Ovary (tissue), 9 donors: ENCODE measurements around the gene EPS8. TPM values are rescaled to one million over a fixed set of nuclear protein-coding genes. Genes with fewer than 3 reads are reported as not detected.

Source experiments
- DNase-seq, 5 donors: peaks; one replicate each; pipeline ENCODE4 v3.0.0-alpha.2; 2019 to 2020
- H3K27ac ChIP-seq, 2 donors: fragments of 200-600 bp; one replicate each; pipeline versions ENCODE4 v1.5.1 to v1.8.0; 2019 to 2022
- H3K27me3 ChIP-seq: fragments of 200-600 bp; one replicate; pipeline ENCODE4 v1.8.0; 2022
- H3K36me3 ChIP-seq: fragments of 200-600 bp; sonication (generic); one replicate; pipeline ENCODE4 v1.5.1; 2019
- H3K4me1 ChIP-seq: one replicate; pipeline ENCODE4 v1.8.1; 2013; ENCODE audit warnings: mild to moderate bottlenecking, moderate library complexity; ENCODE audit not compliant: insufficient read depth
- H3K4me3 ChIP-seq: fragments of 200-600 bp; sonication (generic); one replicate; pipeline ENCODE4 v1.5.1; 2017
- H3K9me3 ChIP-seq, 2 donors: fragments of 200-600 bp in 1 of 2; sonication (generic) in 1 of 2; one replicate each; pipeline versions ENCODE4 v1.5.1 to v1.8.1; 2013 to 2019; ENCODE audit warnings: mild to moderate bottlenecking in 1 of 2, moderate library complexity in 1 of 2
- CTCF ChIP-seq, 3 donors: fragments of 450-650 bp in 2 of 3; fragments of 200-600 bp in 1 of 3; IDR thresholded peaks; one replicate each; pipeline versions ENCODE4 v1.5.1 to v1.8.0; 2016 to 2022; ENCODE audit warnings: antibody characterized with exemption in 3 of 3, mild to moderate bottlenecking in 1 of 3
- EP300 ChIP-seq: sonication (generic); formaldehyde crosslinking; IDR thresholded peaks from one replicate; pipeline ENCODE4 v1.6.1; 2017; ENCODE audit warnings: antibody characterized with exemption
- POLR2A ChIP-seq: fragments of 450-650 bp; IDR thresholded peaks from one replicate; pipeline ENCODE4 v1.6.1; 2017; ENCODE audit warnings: antibody characterized with exemption, mild to moderate bottlenecking, moderate library complexity
- WGBS, 3 donors: extraction: QIAGEN DNeasy Blood & Tissue Kit in 1 of 3; methylation state at CpG; one replicate each; pipeline versions ENCODE4 v1.1.5 to v1.1.7; 2013 to 2017; 5-methylcytosine and 5-hydroxymethylcytosine counted together
- intact Hi-C, 4 donors: fragments of 100-400 bp; cut with DNase I; formaldehyde crosslinking; loops; one replicate each; pipeline versions ENCODE4 v1.11.0 to v1.15.1; 2022 to 2023
- polyA plus RNA-seq, 2 donors: library from polyadenylated mRNA; stranded (reverse); fragments of 200-250 nt in 1 of 2; fragments of 350-450 nt in 1 of 2; fragmentation: Illumina TruSeq in 1 of 2; extraction: RNeasy Lipid Tissue Mini Kit (QIAGEN cat#74804) in 1 of 2; gene quantifications; one replicate each; pipeline ENCODE4 v1.2.3, GENCODE V29; 2013 to 2014
- small RNA-seq: library from RNA; depleted of rRNA; stranded (forward); fragments of <200 nt; gene quantifications from one replicate; pipeline ENCODE3, GENCODE V24; 2016
- total RNA-seq, 7 donors: library from RNA; depleted of rRNA in 2 of 7; stranded (reverse); fragments of >200 nt in 2 of 7; fragmentation: NEBNext Ultra II Directional in 3 of 7; extraction: Animal tissue kit (Norgen Biotek cat#: 25700) in 3 of 7; gene quantifications; one replicate each; pipeline versions ENCODE4 v1.1.0 to v1.2.4, GENCODE V29; 2016 to 2023
- donor health status: DM: no; HTN: no; CAD: no; lungs with moderate emphysema.
- donor health status: DM: no; HTN: no; CAD: no.
- donor health status: Bipolar disorder and iron deficiency.
- donor health status: DM: yes; HTN: yes; CAD: no.
- donor health status: DM: no; HTN: no; CAD: no.
- donor health status: DM: yes; HTN: yes; CAD: no.

Gene EPS8
- total and polyA plus RNA-seq, 9 donors, result 56.2 to 94.9 (median 77.4) TPM

- Histone ChIP-seq H3K9me3 (no peaks in the 10 kb centered on the region), H3K36me3 (no peaks in the 10 kb centered on the region), H3K27me3 (no peaks in the 10 kb centered on the region), H3K4me3 (no peak overlapping the region), H3K4me1 (no peaks in the 10 kb centered on the region), H3K27ac (no peak overlapping the region)
- intact Hi-C loops, result loop anchor here (5.0 to 10.0 kb wide), 3 partner anchors 43 to 306 kb away; no protein-coding TSS in a partner anchor
- no peak for DNase-seq
- TF ChIP-seq EP300 (no peak), CTCF (IDR thresholded peaks at IDR 0.05) (no peak), POLR2A (no peak)
- WGBS, 3 donors, result 89 to 94% (median 92%) methylated on average over 1 of the region's 1 CpG
These were observed 208.8 kb downstream of the EPS8 start for GRCh38 chr12:15580431-15580830.

GRCh38 chr12:15575671-15576541 is 213.3 kb downstream of the EPS8 start:
- H3K4me3 ChIP-seq, result no peak overlapping the region
- H3K27ac ChIP-seq, result no peak overlapping the region
- TF ChIP-seq POLR2A (no peak), CTCF (IDR thresholded peaks at IDR 0.05) (no peak)
- intact Hi-C loops, result no loop called here
- no peaks in the 10 kb centered on the region for H3K36me3 ChIP-seq
- H3K27me3 ChIP-seq, result no peaks in the 10 kb centered on the region
- no peaks in the 10 kb centered on the region for H3K9me3 ChIP-seq
- H3K4me1 ChIP-seq, result no peaks in the 10 kb centered on the region
- WGBS, 3 donors, result 63 to 71% (median 67%) methylated on average over 3 of the region's 3 CpGs
- DNase-seq, result no peak

GRCh38 chr12:15574353-15574752 is 214.8 kb downstream of the EPS8 start:
- intact Hi-C loops, result no loop called here
- 91 to 98% (median 98%) methylated on average over 1 of the region's 1 CpG for WGBS, 3 donors
- no peak for TF ChIP-seq CTCF (IDR thresholded peaks at IDR 0.05)
- TF ChIP-seq POLR2A, result no peak
- TF ChIP-seq EP300, result no peak

More at GRCh38 chr12:15574353-15574752, 214.8 kb downstream of the EPS8 start:
- Histone ChIP-seq H3K27ac (no peak overlapping the region), H3K9me3 (no peaks in the 10 kb centered on the region), H3K4me1 (no peaks in the 10 kb centered on the region), H3K4me3 (no peak overlapping the region), H3K36me3 (no peaks in the 10 kb centered on the region), H3K27me3 (no peaks in the 10 kb centered on the region)
- no peak for DNase-seq

Small RNAs within 50 kb of the gene (small RNA-seq; reads per million reads assigned to genes)
- not detected for gene RNU6-251P

Other genes with a start within 250 kb of the EPS8 start
- 10 to 100 TPM; 31.7 to 87.6 (median 81.2) TPM for gene STRAP, start 93.0 kb upstream of the EPS8 start, total RNA-seq
- gene STRAP, start 93.0 kb upstream of the EPS8 start, polyA plus RNA-seq, result 10 to 100 TPM; 53.1 to 91.4 TPM
- 10 to 100 TPM in 4 of 7 donors, 1 to 10 TPM in 3; 8.1 to 23.0 (median 11.0) TPM for gene DERA, start 121.9 kb upstream of the EPS8 start, total RNA-seq
- gene DERA, start 121.9 kb upstream of the EPS8 start, polyA plus RNA-seq, result 10 to 100 TPM; 12.0 to 27.7 TPM